DOHH2 (cell line): ENCODE results near the gene NT5DC3.

Experiments
- H3F3A ChIP-seq: fragments of 200-600 bp; sonication (generic), shearing (Covaris generic); 2 replicates; pipeline ENCODE4 v1.6.0; 2016; ENCODE audit warnings: antibody characterized with exemption, mild to moderate bottlenecking; ENCODE audit not compliant: control insufficient read depth, insufficient read depth
- H3K27ac ChIP-seq: fragments of 200-600 bp; sonication (generic); 2 replicates; pipeline ENCODE4 v1.5.1; 2014; ENCODE audit warnings: low read depth, mild to moderate bottlenecking, low read length, moderate library complexity
- H3K27me3 ChIP-seq: fragments of 200-600 bp; sonication (generic); 2 replicates; pipeline ENCODE4 v1.6.1; 2014; ENCODE audit warnings: mild to moderate bottlenecking, low read length, mixed read lengths; ENCODE audit not compliant: control insufficient read depth
- H3K36me3 ChIP-seq: fragments of 200-600 bp; sonication (generic); 2 replicates; pipeline ENCODE4 v1.6.1; 2014; ENCODE audit warnings: mild to moderate bottlenecking, low read length, moderate library complexity, mixed read lengths; ENCODE audit not compliant: control insufficient read depth
- H3K4me1 ChIP-seq: fragments of 200-600 bp; sonication (generic); 2 replicates; pipeline ENCODE4 v1.6.1; 2014; ENCODE audit warnings: mild to moderate bottlenecking, low read length, mixed read lengths; ENCODE audit not compliant: control insufficient read depth
- H3K4me2 ChIP-seq: fragments of 200-600 bp; sonication (generic); 2 replicates; pipeline ENCODE4 v1.6.0; 2014; ENCODE audit warnings: mild to moderate bottlenecking, low read length, moderate library complexity
- H3K4me3 ChIP-seq: fragments of 200-600 bp; sonication (generic); 2 replicates; pipeline ENCODE4 v1.5.1; 2014; ENCODE audit warnings: mild to moderate bottlenecking, low read length, mixed read lengths
- H3K79me2 ChIP-seq: fragments of 200-600 bp; sonication (generic); 2 replicates; pipeline ENCODE4 v1.6.1; 2014; ENCODE audit warnings: mild to moderate bottlenecking, low read length, mixed read lengths; ENCODE audit not compliant: control insufficient read depth
- H3K9me2 ChIP-seq: fragments of 200-600 bp; sonication (generic); replicated peaks from 2 replicates; pipeline ENCODE4 v1.6.1; 2014; ENCODE audit warnings: mild to moderate bottlenecking, low read length, mixed read lengths; ENCODE audit not compliant: control insufficient read depth
- H3K9me3 ChIP-seq: fragments of 200-600 bp; sonication (generic); 2 replicates; pipeline ENCODE4 v1.6.1; 2014; ENCODE audit warnings: antibody characterized with exemption, low read length, mixed read lengths; ENCODE audit not compliant: control insufficient read depth, insufficient read depth
- H4K20me1 ChIP-seq: fragments of 200-600 bp; sonication (generic); 2 replicates; pipeline ENCODE4 v1.6.0; 2014; ENCODE audit warnings: low read depth, mild to moderate bottlenecking, antibody characterized with exemption, low read length, moderate library complexity; ENCODE audit not compliant: control insufficient read depth, insufficient read depth
- EZH2phosphoT487 ChIP-seq: fragments of 200-600 bp; sonication (generic); IDR thresholded peaks from 2 replicates; pipeline ENCODE4 v1.6.1; 2017; ENCODE audit warnings: borderline replicate concordance, mild to moderate bottlenecking, antibody characterized with exemption, low read length, moderate library complexity, mixed read lengths
- TF ChIP-seq, protein P1 (sequence below): fragments of 200-600 bp; sonication (generic); IDR thresholded peaks from one replicate; pipeline ENCODE4 v1.5.1; 2014; ENCODE audit warnings: antibody characterized with exemption, mild to moderate bottlenecking, low read depth, low read length; ENCODE audit not compliant: poor library complexity, severe bottlenecking

NT5DC3 gene

DNA sequence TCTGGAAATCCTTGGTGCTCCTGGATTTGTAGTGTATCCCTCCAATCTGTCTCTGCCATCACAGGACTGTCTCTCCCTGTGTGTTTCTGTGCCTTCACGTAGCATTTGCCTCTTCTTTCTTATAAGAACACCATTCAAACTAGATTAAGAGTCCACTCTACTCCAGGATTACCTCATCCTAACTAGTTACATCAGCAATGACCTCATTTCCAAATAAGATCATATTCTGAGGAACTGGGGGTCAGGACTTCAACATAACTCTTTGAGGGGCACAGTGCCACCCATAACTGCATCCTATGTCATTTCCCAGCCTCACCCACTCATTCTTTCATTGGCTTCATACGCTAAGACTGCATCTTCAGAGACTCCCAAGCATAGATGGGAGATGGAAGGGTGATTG lies 106.2 kb downstream of the NT5DC3 start:
- TF ChIP-seq, protein P1, sequence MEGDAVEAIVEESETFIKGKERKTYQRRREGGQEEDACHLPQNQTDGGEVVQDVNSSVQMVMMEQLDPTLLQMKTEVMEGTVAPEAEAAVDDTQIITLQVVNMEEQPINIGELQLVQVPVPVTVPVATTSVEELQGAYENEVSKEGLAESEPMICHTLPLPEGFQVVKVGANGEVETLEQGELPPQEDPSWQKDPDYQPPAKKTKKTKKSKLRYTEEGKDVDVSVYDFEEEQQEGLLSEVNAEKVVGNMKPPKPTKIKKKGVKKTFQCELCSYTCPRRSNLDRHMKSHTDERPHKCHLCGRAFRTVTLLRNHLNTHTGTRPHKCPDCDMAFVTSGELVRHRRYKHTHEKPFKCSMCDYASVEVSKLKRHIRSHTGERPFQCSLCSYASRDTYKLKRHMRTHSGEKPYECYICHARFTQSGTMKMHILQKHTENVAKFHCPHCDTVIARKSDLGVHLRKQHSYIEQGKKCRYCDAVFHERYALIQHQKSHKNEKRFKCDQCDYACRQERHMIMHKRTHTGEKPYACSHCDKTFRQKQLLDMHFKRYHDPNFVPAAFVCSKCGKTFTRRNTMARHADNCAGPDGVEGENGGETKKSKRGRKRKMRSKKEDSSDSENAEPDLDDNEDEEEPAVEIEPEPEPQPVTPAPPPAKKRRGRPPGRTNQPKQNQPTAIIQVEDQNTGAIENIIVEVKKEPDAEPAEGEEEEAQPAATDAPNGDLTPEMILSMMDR, result no peak
- TF ChIP-seq EZH2phosphoT487, result no peak

DNA sequence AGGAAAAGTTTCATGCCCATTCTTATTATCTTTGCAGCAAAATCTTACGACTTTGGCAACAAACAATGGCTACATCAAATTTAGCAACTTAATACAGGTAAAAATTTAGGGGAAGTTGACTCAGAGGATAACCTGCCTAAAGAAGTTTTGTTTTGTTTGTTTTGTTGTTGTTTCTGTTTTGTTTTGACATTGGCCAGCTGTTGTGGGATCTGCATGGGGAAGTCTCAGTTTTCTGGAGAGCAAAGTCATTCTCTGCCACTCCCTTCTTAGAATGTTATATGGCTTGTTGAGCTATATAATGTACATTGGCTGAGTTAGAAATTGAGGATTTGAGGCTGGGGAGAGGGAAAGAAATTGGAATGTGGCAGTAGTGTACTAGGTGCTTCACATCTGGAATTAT lies 109.5 kb downstream of the NT5DC3 start:
- Histone ChIP-seq H3K27ac (no peak overlapping the region), H4K20me1 (no peaks in the 10 kb centered on the region), H3K4me3 (no peak overlapping the region), H3K79me2 (no peaks in the 10 kb centered on the region), H3K4me2 (no peak overlapping the region), H3K4me1 (no peaks in the 10 kb centered on the region), H3K27me3 (peaks cover 3% of the 10 kb centered on the region; the same call in 1 of the 2 replicates), H3K9me2 (no peaks in the 10 kb centered on the region), H3K36me3 (no peaks in the 10 kb centered on the region), H3F3A (no peaks in the 10 kb centered on the region), H3K9me3 (no peaks in the 10 kb centered on the region)
- no peak for TF ChIP-seq EZH2phosphoT487
- TF ChIP-seq, protein P1, result no peak

More for the DNA sequence above, 106.2 kb downstream of the NT5DC3 start:
- H3K9me3 ChIP-seq, result no peaks in the 10 kb centered on the region
- no peak overlapping the region for H3K27ac ChIP-seq
- no peak overlapping the region for H3K4me3 ChIP-seq
- no peaks in the 10 kb centered on the region for H3K36me3 ChIP-seq
- H3F3A ChIP-seq, result no peaks in the 10 kb centered on the region
- H3K9me2 ChIP-seq, result no peaks in the 10 kb centered on the region
- H4K20me1 ChIP-seq, result no peaks in the 10 kb centered on the region
- H3K79me2 ChIP-seq, result no peaks in the 10 kb centered on the region
- no peaks in the 10 kb centered on the region for H3K4me1 ChIP-seq
- H3K4me2 ChIP-seq, result no peak overlapping the region
- H3K27me3 ChIP-seq, result peaks cover 3% of the 10 kb centered on the region; the same call in 1 of the 2 replicates

DNA sequence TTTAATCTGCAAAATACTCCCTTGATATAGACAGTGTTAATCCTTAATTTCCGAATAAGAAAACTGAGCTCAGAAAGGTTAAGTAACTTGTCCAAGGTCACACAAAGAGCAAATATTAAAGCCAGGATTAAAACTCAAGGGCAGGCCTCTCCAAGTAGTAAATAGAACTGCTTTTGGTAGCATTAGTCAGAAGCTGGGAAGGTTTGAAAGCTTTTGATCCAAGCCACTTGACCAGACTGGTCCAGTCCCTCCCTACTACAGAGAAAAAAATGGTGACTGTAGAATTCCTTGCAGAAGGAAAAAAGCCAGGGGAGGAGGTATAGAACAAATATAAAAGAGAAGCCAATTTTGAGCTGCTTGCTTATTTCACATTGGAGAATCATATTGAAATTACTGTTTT lies 111.5 kb downstream of the NT5DC3 start:
- no peaks in the 10 kb centered on the region for H3K9me3 ChIP-seq
- no peaks in the 10 kb centered on the region for H3F3A ChIP-seq
- no peaks in the 10 kb centered on the region for H4K20me1 ChIP-seq
- TF ChIP-seq, protein P1, result no peak
- TF ChIP-seq EZH2phosphoT487, result no peak
- no peaks in the 10 kb centered on the region for H3K4me1 ChIP-seq
- H3K36me3 ChIP-seq, result no peaks in the 10 kb centered on the region
- H3K9me2 ChIP-seq, result no peaks in the 10 kb centered on the region
- H3K27me3 ChIP-seq, result no peaks in the 10 kb centered on the region
- H3K4me2 ChIP-seq, result no peak overlapping the region
- H3K4me3 ChIP-seq, result no peak overlapping the region
- H3K27ac ChIP-seq, result no peak overlapping the region
- no peaks in the 10 kb centered on the region for H3K79me2 ChIP-seq

DNA sequence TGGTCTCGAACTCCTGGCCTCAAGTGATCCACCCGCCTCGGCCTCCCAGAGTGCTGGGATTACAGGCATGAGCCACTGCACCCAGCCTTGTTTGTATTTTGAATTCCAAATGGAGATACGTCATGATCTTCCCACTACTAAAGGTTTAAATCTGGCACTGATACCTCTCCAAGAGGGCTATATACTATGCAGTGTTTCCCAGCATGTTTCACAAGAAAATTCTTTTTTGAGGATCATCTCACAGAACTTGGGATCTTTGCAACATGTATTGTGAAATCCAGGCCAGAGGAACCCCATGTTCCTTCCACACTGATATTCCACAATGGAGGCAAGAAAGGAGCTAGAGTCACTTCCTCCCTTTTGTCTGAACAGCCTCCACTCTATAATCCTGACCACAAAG lies 112.7 kb downstream of the NT5DC3 start:
- Histone ChIP-seq H3F3A (no peaks in the 10 kb centered on the region), H3K4me2 (no peak overlapping the region), H3K4me1 (no peaks in the 10 kb centered on the region), H3K79me2 (no peaks in the 10 kb centered on the region), H4K20me1 (no peaks in the 10 kb centered on the region), H3K9me3 (no peaks in the 10 kb centered on the region), H3K9me2 (no peaks in the 10 kb centered on the region), H3K36me3 (no peaks in the 10 kb centered on the region), H3K27me3 (no peaks in the 10 kb centered on the region), H3K4me3 (no peak overlapping the region), H3K27ac (no peak overlapping the region)
- TF ChIP-seq, protein P1, result no peak
